SK-N-SH treated with all-trans-retinoic acid at 6 μM for 48 hours (cell line): ENCODE measurements around the gene CACNB2.

Experiments
- ATAC-seq: fragments of 200-7000 bp; cut with Tn5 transposase; 3 replicates; pipeline ENCODE4 v1.9.1; 2020; ENCODE audit warnings: mild to moderate bottlenecking, moderate library complexity
- BACH2 ChIP-seq: fragments of 250-450 bp; sonication (Bioruptor Pico); IDR thresholded peaks from 2 replicates; pipeline ENCODE4 v1.9.0; 2021; ENCODE audit warnings: mild to moderate bottlenecking, borderline replicate concordance
- CREB5 ChIP-seq: fragments of 250-450 bp; sonication (Bioruptor Pico); IDR thresholded peaks from 2 replicates; pipeline ENCODE4 v1.5.1; 2020; ENCODE audit warnings: low read depth, mild to moderate bottlenecking, moderate library complexity
- CSDC2 ChIP-seq: fragments of 250-450 bp; sonication (Bioruptor Pico); IDR thresholded peaks from 2 replicates; pipeline ENCODE4 v1.5.0; 2020; ENCODE audit warnings: mild to moderate bottlenecking, moderate library complexity
- CSRNP3 ChIP-seq: fragments of 250-450 bp; sonication (Bioruptor Pico); IDR thresholded peaks from 2 replicates; pipeline ENCODE4 v1.5.1; 2021; ENCODE audit warnings: mild to moderate bottlenecking, moderate library complexity
- ESRRG ChIP-seq: fragments of 250-450 bp; sonication (Bioruptor Pico); IDR thresholded peaks from 2 replicates; pipeline ENCODE4 v1.6.1; 2021; ENCODE audit warnings: mild to moderate bottlenecking
- GLIS3 ChIP-seq: fragments of 250-450 bp; sonication (Bioruptor Pico); IDR thresholded peaks from 2 replicates; pipeline ENCODE4 v1.5.0; 2020; ENCODE audit warnings: mild to moderate bottlenecking, moderate library complexity
- ISL1 ChIP-seq: fragments of 250-450 bp; sonication (Bioruptor Pico); IDR thresholded peaks from 2 replicates; pipeline ENCODE4 v2.1.2; 2022; ENCODE audit warnings: mild to moderate bottlenecking, moderate library complexity
- OSR1 ChIP-seq: fragments of 250-450 bp; sonication (Bioruptor Pico); IDR thresholded peaks from 2 replicates; pipeline ENCODE4 v1.8.0; 2022; ENCODE audit warnings: moderate library complexity, mild to moderate bottlenecking, inconsistent platforms
- PPARA ChIP-seq: fragments of 250-450 bp; sonication (Bioruptor Pico); IDR thresholded peaks from 2 replicates; pipeline ENCODE4 v1.5.0; 2020; ENCODE audit warnings: mild to moderate bottlenecking, borderline replicate concordance
- RARB ChIP-seq: fragments of 250-450 bp; sonication (Bioruptor Pico); IDR thresholded peaks from 2 replicates; pipeline ENCODE4 v1.8.0; 2021; ENCODE audit warnings: mild to moderate bottlenecking, moderate library complexity
- SNAI2 ChIP-seq: fragments of 250-450 bp; sonication (Bioruptor Pico); IDR thresholded peaks from 2 replicates; pipeline ENCODE4 v1.5.0; 2020; ENCODE audit warnings: mild to moderate bottlenecking, moderate library complexity
- TCF4 ChIP-seq: fragments of 250-450 bp; sonication (Bioruptor Pico); IDR thresholded peaks from 2 replicates; pipeline ENCODE4 v1.8.0; 2021; ENCODE audit warnings: mild to moderate bottlenecking, moderate library complexity, borderline replicate concordance
- TOX ChIP-seq: fragments of 250-450 bp; sonication (Bioruptor Pico); IDR thresholded peaks from 2 replicates; pipeline ENCODE4 v1.8.0; 2021; ENCODE audit warnings: mild to moderate bottlenecking, moderate library complexity, borderline replicate concordance
- ZC3H10 ChIP-seq: fragments of 250-450 bp; sonication (Bioruptor Pico); IDR thresholded peaks from 2 replicates; pipeline ENCODE4 v1.5.1; 2021; ENCODE audit warnings: mild to moderate bottlenecking, moderate library complexity
- ZFP3 ChIP-seq: fragments of 250-450 bp; sonication (Bioruptor Pico); IDR thresholded peaks from 2 replicates; pipeline ENCODE4 v1.5.0; 2020; ENCODE audit warnings: mild to moderate bottlenecking, moderate library complexity
- ZFP30 ChIP-seq: fragments of 450-650 bp; formaldehyde crosslinking; IDR thresholded peaks from 2 replicates; pipeline ENCODE4 v1.5.0; 2022; ENCODE audit warnings: mild to moderate bottlenecking, moderate library complexity
- ZNF565 ChIP-seq: fragments of 450-650 bp; formaldehyde crosslinking; conservative IDR thresholded peaks from 2 replicates; pipeline ENCODE4 v1.5.0; 2020; ENCODE audit warnings: low read depth, mild to moderate bottlenecking, moderate library complexity
- ZNF70 ChIP-seq: fragments of 450-650 bp; formaldehyde crosslinking; IDR thresholded peaks from 2 replicates; pipeline ENCODE4 v1.5.0; 2020; ENCODE audit warnings: mild to moderate bottlenecking, moderate library complexity
- ZNF8 ChIP-seq: fragments of 450-650 bp; formaldehyde crosslinking; IDR thresholded peaks from 2 replicates; pipeline ENCODE4 v1.5.0; 2020; ENCODE audit warnings: mild to moderate bottlenecking, moderate library complexity
- TF ChIP-seq, protein P1 (sequence below): fragments of 250-450 bp; sonication (Bioruptor Pico); IDR thresholded peaks from 2 replicates; pipeline ENCODE4 v1.8.0; 2020; ENCODE audit warnings: mild to moderate bottlenecking, moderate library complexity, borderline replicate concordance
- TF ChIP-seq, protein P2 (sequence below): fragments of 250-450 bp; sonication (Bioruptor Pico); IDR thresholded peaks from 2 replicates; pipeline ENCODE4 v1.8.0; 2021; ENCODE audit warnings: low read depth, mild to moderate bottlenecking, moderate library complexity, borderline replicate concordance
- TF ChIP-seq, protein P3 (sequence below): fragments of 250-450 bp; sonication (Bioruptor Pico); IDR thresholded peaks from 2 replicates; pipeline ENCODE4 v1.5.0; 2020; ENCODE audit warnings: mild to moderate bottlenecking, moderate library complexity

The CACNB2 gene

GRCh38 chr10:18479502-18479901, 339.3 kb downstream of the CACNB2 start:
- ATAC-seq, result no peak
- no peak for TF ChIP-seq ISL1
- no peak for TF ChIP-seq RARB
- no peak for TF ChIP-seq ESRRG (CRISPR knock-in tag)
- TF ChIP-seq, protein P1, sequence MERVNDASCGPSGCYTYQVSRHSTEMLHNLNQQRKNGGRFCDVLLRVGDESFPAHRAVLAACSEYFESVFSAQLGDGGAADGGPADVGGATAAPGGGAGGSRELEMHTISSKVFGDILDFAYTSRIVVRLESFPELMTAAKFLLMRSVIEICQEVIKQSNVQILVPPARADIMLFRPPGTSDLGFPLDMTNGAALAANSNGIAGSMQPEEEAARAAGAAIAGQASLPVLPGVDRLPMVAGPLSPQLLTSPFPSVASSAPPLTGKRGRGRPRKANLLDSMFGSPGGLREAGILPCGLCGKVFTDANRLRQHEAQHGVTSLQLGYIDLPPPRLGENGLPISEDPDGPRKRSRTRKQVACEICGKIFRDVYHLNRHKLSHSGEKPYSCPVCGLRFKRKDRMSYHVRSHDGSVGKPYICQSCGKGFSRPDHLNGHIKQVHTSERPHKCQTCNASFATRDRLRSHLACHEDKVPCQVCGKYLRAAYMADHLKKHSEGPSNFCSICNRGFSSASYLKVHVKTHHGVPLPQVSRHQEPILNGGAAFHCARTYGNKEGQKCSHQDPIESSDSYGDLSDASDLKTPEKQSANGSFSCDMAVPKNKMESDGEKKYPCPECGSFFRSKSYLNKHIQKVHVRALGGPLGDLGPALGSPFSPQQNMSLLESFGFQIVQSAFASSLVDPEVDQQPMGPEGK (CRISPR knock-in tag), result no peak
- TF ChIP-seq OSR1 (CRISPR knock-in tag), result no peak
- TF ChIP-seq TOX (CRISPR knock-in tag), result no peak
- TF ChIP-seq CSRNP3, result no peak
- no peak for TF ChIP-seq ZNF565 (CRISPR knock-in tag)
- TF ChIP-seq, protein P2, sequence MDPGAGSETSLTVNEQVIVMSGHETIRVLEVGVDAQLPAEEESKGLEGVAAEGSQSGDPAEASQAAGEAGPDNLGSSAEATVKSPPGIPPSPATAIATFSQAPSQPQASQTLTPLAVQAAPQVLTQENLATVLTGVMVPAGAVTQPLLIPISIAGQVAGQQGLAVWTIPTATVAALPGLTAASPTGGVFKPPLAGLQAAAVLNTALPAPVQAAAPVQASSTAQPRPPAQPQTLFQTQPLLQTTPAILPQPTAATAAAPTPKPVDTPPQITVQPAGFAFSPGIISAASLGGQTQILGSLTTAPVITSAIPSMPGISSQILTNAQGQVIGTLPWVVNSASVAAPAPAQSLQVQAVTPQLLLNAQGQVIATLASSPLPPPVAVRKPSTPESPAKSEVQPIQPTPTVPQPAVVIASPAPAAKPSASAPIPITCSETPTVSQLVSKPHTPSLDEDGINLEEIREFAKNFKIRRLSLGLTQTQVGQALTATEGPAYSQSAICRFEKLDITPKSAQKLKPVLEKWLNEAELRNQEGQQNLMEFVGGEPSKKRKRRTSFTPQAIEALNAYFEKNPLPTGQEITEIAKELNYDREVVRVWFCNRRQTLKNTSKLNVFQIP, result no peak
- TF ChIP-seq BACH2 (CRISPR knock-in tag), result no peak
- no peak for TF ChIP-seq TCF4

DNA sequence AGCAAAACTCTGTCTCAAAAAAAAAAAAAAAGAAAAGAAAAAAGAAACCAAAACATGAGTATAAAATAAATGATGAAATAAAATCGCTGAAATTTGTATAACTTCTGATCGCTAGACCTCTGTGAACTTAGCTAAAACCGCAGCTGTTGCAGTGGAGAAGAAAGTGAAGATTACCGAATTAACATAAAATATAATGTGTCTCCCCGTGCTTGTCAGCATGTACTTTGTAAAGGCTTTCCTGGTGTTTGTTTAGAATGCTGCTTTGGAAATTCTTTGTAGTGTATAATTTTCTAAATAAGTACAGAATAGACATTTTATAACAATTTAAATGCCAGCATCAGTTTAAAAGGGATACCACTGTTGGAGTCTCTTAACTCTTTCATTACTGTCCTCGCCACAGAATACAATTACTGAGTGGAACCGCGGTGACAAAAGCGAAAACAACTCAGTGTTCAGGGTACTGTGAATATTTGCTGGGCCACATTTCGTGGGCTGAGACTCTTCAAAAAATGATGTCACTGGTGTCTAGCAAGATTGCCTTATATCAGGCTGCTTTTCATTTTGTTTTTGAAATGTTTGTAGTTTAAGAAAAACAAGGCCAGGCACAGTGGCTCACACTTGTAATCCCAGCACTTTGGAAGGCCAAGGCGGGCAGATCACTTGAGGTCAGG, 343.4 kb downstream of the CACNB2 start:
- TF ChIP-seq ZNF70 (CRISPR knock-in tag), result no peak
- TF ChIP-seq ZFP30 (CRISPR knock-in tag), result no peak
- TF ChIP-seq, protein P3, sequence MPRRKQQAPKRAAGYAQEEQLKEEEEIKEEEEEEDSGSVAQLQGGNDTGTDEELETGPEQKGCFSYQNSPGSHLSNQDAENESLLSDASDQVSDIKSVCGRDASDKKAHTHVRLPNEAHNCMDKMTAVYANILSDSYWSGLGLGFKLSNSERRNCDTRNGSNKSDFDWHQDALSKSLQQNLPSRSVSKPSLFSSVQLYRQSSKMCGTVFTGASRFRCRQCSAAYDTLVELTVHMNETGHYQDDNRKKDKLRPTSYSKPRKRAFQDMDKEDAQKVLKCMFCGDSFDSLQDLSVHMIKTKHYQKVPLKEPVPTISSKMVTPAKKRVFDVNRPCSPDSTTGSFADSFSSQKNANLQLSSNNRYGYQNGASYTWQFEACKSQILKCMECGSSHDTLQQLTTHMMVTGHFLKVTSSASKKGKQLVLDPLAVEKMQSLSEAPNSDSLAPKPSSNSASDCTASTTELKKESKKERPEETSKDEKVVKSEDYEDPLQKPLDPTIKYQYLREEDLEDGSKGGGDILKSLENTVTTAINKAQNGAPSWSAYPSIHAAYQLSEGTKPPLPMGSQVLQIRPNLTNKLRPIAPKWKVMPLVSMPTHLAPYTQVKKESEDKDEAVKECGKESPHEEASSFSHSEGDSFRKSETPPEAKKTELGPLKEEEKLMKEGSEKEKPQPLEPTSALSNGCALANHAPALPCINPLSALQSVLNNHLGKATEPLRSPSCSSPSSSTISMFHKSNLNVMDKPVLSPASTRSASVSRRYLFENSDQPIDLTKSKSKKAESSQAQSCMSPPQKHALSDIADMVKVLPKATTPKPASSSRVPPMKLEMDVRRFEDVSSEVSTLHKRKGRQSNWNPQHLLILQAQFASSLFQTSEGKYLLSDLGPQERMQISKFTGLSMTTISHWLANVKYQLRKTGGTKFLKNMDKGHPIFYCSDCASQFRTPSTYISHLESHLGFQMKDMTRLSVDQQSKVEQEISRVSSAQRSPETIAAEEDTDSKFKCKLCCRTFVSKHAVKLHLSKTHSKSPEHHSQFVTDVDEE (CRISPR knock-in tag), result no peak
- TF ChIP-seq ZNF8 (CRISPR knock-in tag), result no peak
- TF ChIP-seq CSRNP3, result no peak
- TF ChIP-seq TOX (CRISPR knock-in tag), result no peak
- TF ChIP-seq ZNF565 (CRISPR knock-in tag), result no peak
- no peak for TF ChIP-seq OSR1 (CRISPR knock-in tag)
- no peak for TF ChIP-seq ZFP3 (CRISPR knock-in tag)
- TF ChIP-seq CREB5, result no peak
- TF ChIP-seq PPARA (CRISPR knock-in tag), result no peak
- no peak for TF ChIP-seq ISL1
- TF ChIP-seq ESRRG (CRISPR knock-in tag), result no peak
- no peak for TF ChIP-seq TCF4
- TF ChIP-seq SNAI2 (CRISPR knock-in tag), result no peak
- no peak for ATAC-seq

DNA sequence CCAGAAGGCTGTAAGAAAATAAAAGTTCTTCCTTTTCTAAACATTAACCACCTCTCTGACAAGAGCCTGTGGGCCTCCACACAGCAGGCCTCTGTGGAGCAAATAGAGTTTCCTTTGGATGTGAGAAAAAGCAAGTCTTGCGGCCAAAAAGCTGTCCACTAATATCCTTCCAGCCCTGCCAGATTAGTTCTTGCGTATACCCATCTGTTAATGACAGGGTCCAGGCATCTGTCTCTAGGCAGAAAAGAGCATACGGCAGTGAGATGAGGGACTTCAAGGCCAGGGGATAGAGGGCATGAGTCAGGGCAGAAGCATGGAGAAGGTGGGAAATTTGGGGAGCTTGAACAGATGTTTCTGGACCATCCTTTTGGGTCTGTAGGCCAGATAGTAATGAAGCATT, 346.2 kb downstream of the CACNB2 start:
- ATAC-seq, result no peak
- TF ChIP-seq ESRRG (CRISPR knock-in tag), result no peak
- TF ChIP-seq ZFP3 (CRISPR knock-in tag), result no peak
- no peak for TF ChIP-seq ZC3H10 (CRISPR knock-in tag)
- TF ChIP-seq BACH2 (CRISPR knock-in tag), result no peak
- TF ChIP-seq, protein P3 (CRISPR knock-in tag), result no peak
- TF ChIP-seq TCF4, result no peak
- no peak for TF ChIP-seq ZNF565 (CRISPR knock-in tag)
- no peak for TF ChIP-seq ISL1
- no peak for TF ChIP-seq GLIS3 (CRISPR knock-in tag)
- TF ChIP-seq CSRNP3, result no peak
- TF ChIP-seq CSDC2, result no peak
